K562 (cell line): Measurements from ENCODE around the gene PRKD1.

ENCODE experiments used
- ATF3 ChIP-seq, 2 experiments: fragments of 450-650 bp in 1 of 2; sonication (generic) in 1 of 2; formaldehyde crosslinking in 1 of 2; IDR thresholded peaks in 1 of 2; conservative IDR thresholded peaks in 1 of 2; 2 replicates each; pipeline versions ENCODE4 v1.6.1 to v1.8.1; 2016 to 2023; ENCODE audit warnings: mild to moderate bottlenecking in 2 of 2, moderate library complexity in 2 of 2, inconsistent platforms in 1 of 2, missing genetic modification reagents in 1 of 2
- CREB3 ChIP-seq: fragments of 450-650 bp; conservative IDR thresholded peaks from 2 replicates; pipeline ENCODE4 v1.6.1; 2016; ENCODE audit warnings: missing genetic modification characterization, low read depth, mild to moderate bottlenecking, missing compliant biosample characterization, moderate library complexity
- NCOR1 ChIP-seq: fragments of 450-650 bp; IDR thresholded peaks from 2 replicates; pipeline ENCODE4 v1.6.1; 2016; ENCODE audit warnings: mild to moderate bottlenecking, moderate library complexity
- ZNF408 ChIP-seq: fragments of 250-450 bp; sonication (Bioruptor Pico); IDR thresholded peaks from 2 replicates; pipeline ENCODE4 v1.4.0; 2020; ENCODE audit warnings: low read depth, mild to moderate bottlenecking, moderate library complexity

GRCh38 chr14:29930283-29930682 is 2.6 kb upstream of the PRKD1 start:
- TF ChIP-seq NCOR1 = no peak
- no peak for TF ChIP-seq CREB3
- no peak for TF ChIP-seq ATF3 (IDR thresholded peaks at IDR 0.05)
- no peak for TF ChIP-seq ATF3 (CRISPR knock-in tag; conservative IDR thresholded peaks at IDR 0.05)
- TF ChIP-seq ZNF408 (CRISPR knock-in tag) = no peak
